GM12878 (cell line): ENCODE data around the gene COL8A2. TPM values are rescaled to one million over a fixed set of nuclear protein-coding genes. Genes with fewer than 3 reads are reported as not detected.

Experiments used
- BACH1 ChIP-seq: fragments of 450-650 bp; IDR thresholded peaks from 2 replicates; pipeline ENCODE4 v1.6.1; 2017; ENCODE audit warnings: mild to moderate bottlenecking, borderline replicate concordance
- NBN ChIP-seq: fragments of 450-650 bp; IDR thresholded peaks from 2 replicates; pipeline ENCODE4 v1.6.1; 2016
- RAD21 ChIP-seq: IDR thresholded peaks from 2 replicates; pipeline ENCODE4 v1.6.1; 2011; ENCODE audit warnings: mild to moderate bottlenecking, low read depth, low read length, moderate library complexity; ENCODE audit not compliant: insufficient read depth
- RB1 ChIP-seq: fragments of 450-650 bp; formaldehyde crosslinking; IDR thresholded peaks from 2 replicates; pipeline ENCODE4 v1.6.1; 2017; ENCODE audit warnings: mild to moderate bottlenecking, borderline replicate concordance
- RBBP5 ChIP-seq: fragments of 200-600 bp; sonication (generic); conservative IDR thresholded peaks from 2 replicates; pipeline ENCODE4 v1.6.1; 2016
- RELA ChIP-seq: fragments of 450-650 bp; IDR thresholded peaks from 2 replicates; pipeline ENCODE4 v1.8.0; 2014; ENCODE audit warnings: borderline replicate concordance; ENCODE audit not compliant: partially characterized antibody
- SIX5 ChIP-seq: IDR thresholded peaks from 2 replicates; pipeline ENCODE4 v1.6.1; 2011; ENCODE audit warnings: mild to moderate bottlenecking, low read depth, low read length, moderate library complexity; ENCODE audit not compliant: severe bottlenecking
- SMARCA5 ChIP-seq: fragments of 450-650 bp; IDR thresholded peaks from 2 replicates; pipeline ENCODE4 v1.6.1; 2017; ENCODE audit warnings: mild to moderate bottlenecking
- STAT1 ChIP-seq: fragments of 450-650 bp; conservative IDR thresholded peaks from 2 replicates; pipeline ENCODE4 v1.6.1; 2014; ENCODE audit warnings: antibody characterized with exemption, mild to moderate bottlenecking
- YBX1 ChIP-seq: fragments of 450-650 bp; IDR thresholded peaks from 2 replicates; pipeline ENCODE4 v1.6.1; 2016; ENCODE audit warnings: antibody characterized with exemption
- ZNF274 ChIP-seq: IDR thresholded peaks from one replicate; pipeline ENCODE4 v1.8.0; 2011; ENCODE audit not compliant: insufficient read length, insufficient read depth
- ZSCAN29 ChIP-seq: fragments of 450-650 bp; IDR thresholded peaks from 2 replicates; pipeline ENCODE4 v1.6.1; 2017; ENCODE audit warnings: mild to moderate bottlenecking, moderate library complexity
- polyA plus RNA-seq, 11 experiments: library from polyadenylated mRNA; depleted of rRNA in 4 of 11; unstranded in 6 of 11; stranded (reverse) in 5 of 11; fragments of >200 nt; fragmentation: Nextera tagmentation in 4 of 11; fragmentation: Illumina TruSeq in 1 of 11; extraction: Ambion mirVana in 4 of 11; extraction: Trizol in 1 of 11; gene quantifications; 1 replicate in 1 of 11; 2 replicates in 10 of 11; pipeline versions ENCODE4 v1.2.1 to v1.2.3, GENCODE V29; 2011 to 2016; ENCODE audit warnings: inconsistent platforms in 2 of 11, missing spikeins in 2 of 11, low read depth in 1 of 11
- total RNA-seq, 4 experiments: library from RNA; depleted of rRNA in 3 of 4; stranded (reverse); fragments of >200 nt in 3 of 4; fragmentation: Illumina TruSeq in 1 of 4; extraction: Trizol in 1 of 4; gene quantifications; 2 replicates each; pipeline versions ENCODE4 v1.2.1 to v1.2.3, GENCODE V29; 2013 to 2021
- TF ChIP-seq, protein P1 (sequence below): fragments of 450-650 bp; IDR thresholded peaks from 2 replicates; pipeline ENCODE4 v1.6.1; 2014; ENCODE audit warnings: mild to moderate bottlenecking
- TF ChIP-seq, protein P2 (sequence below): fragments of 450-650 bp; IDR thresholded peaks from 2 replicates; pipeline ENCODE4 v1.6.1; 2017; ENCODE audit warnings: mild to moderate bottlenecking, moderate library complexity
- TF ChIP-seq, protein P3 (sequence below): IDR thresholded peaks from 2 replicates; pipeline ENCODE4 v1.6.1; 2011; ENCODE audit warnings: borderline replicate concordance, low read depth, mild to moderate bottlenecking, moderate library complexity, mixed read lengths, low read length; ENCODE audit not compliant: insufficient read depth; ENCODE audit errors: extremely low read length
- TF ChIP-seq, protein P4 (sequence below): fragments of 450-650 bp; formaldehyde crosslinking; IDR thresholded peaks from 2 replicates; pipeline ENCODE4 v1.5.0; 2022; ENCODE audit warnings: mild to moderate bottlenecking, missing genetic modification characterization
- TF ChIP-seq, protein P5 (sequence below): IDR thresholded peaks from 2 replicates; pipeline ENCODE4 v1.6.1; 2012; ENCODE audit warnings: low read depth, low read length, improper control_type of control experiment

The COL8A2 gene
- total and polyA plus RNA-seq, 10 of the 15 experiments (the other 5 are each of a cell fraction or from before 2014, with no cell fraction given) = 0.01 TPM; not detected in 9

DNA sequence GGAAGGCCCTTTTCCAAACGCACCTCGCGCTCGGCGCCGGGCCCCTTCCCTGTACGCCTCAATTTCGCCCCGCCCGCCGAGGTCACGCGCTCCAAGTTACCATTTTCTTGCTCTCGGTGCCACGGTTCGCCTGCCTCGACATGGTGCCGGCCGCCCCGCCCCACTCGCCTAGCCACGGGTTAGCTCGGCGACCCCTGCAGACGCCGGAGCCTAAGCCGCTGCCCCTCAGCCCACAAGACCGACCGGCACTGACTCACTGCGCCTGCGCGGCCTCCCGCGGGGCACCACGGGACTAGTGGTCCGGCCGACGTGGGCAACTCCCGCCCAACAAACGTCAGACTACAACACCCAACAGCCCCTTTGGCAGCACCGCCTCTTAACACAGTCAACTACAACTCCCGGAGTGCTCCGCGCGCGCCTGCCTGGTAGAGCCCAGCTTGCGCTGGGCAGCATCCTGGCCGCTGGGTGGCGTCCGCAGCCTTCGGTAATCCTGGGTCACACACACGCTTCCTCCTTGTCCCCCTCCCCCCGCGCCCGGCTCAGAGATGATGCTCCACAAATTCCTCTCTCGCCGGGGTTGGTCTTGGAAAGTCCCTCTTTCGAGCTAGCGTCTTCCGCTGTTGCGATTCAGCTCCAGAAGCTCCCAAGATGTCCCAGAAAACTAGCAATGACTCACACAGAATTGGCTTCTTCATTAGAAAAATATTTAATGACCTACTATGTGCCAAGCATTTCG lies 24.4 kb upstream of the COL8A2 start, which contains the start of gene TRAPPC3 (continued):
- TF ChIP-seq ZSCAN29 = no peak
- peak; percentile 98 for TF ChIP-seq RELA
- peak; percentile 74 for TF ChIP-seq NBN
- TF ChIP-seq SMARCA5 = 0 out of 2 replicates have a peak, but pooled peaks have one; percentile 10
- TF ChIP-seq STAT1 = peak; percentile 87; the same call in 1 of the 2 replicates
- TF ChIP-seq, protein P1, sequence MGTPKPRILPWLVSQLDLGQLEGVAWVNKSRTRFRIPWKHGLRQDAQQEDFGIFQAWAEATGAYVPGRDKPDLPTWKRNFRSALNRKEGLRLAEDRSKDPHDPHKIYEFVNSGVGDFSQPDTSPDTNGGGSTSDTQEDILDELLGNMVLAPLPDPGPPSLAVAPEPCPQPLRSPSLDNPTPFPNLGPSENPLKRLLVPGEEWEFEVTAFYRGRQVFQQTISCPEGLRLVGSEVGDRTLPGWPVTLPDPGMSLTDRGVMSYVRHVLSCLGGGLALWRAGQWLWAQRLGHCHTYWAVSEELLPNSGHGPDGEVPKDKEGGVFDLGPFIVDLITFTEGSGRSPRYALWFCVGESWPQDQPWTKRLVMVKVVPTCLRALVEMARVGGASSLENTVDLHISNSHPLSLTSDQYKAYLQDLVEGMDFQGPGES = no peak
- TF ChIP-seq RBBP5 = no peak
- peak; percentile 98 for TF ChIP-seq SIX5
- peak; percentile 93 for TF ChIP-seq RAD21
- peak; percentile 82; the same call in 1 of the 2 replicates for TF ChIP-seq RB1
- TF ChIP-seq, protein P2, sequence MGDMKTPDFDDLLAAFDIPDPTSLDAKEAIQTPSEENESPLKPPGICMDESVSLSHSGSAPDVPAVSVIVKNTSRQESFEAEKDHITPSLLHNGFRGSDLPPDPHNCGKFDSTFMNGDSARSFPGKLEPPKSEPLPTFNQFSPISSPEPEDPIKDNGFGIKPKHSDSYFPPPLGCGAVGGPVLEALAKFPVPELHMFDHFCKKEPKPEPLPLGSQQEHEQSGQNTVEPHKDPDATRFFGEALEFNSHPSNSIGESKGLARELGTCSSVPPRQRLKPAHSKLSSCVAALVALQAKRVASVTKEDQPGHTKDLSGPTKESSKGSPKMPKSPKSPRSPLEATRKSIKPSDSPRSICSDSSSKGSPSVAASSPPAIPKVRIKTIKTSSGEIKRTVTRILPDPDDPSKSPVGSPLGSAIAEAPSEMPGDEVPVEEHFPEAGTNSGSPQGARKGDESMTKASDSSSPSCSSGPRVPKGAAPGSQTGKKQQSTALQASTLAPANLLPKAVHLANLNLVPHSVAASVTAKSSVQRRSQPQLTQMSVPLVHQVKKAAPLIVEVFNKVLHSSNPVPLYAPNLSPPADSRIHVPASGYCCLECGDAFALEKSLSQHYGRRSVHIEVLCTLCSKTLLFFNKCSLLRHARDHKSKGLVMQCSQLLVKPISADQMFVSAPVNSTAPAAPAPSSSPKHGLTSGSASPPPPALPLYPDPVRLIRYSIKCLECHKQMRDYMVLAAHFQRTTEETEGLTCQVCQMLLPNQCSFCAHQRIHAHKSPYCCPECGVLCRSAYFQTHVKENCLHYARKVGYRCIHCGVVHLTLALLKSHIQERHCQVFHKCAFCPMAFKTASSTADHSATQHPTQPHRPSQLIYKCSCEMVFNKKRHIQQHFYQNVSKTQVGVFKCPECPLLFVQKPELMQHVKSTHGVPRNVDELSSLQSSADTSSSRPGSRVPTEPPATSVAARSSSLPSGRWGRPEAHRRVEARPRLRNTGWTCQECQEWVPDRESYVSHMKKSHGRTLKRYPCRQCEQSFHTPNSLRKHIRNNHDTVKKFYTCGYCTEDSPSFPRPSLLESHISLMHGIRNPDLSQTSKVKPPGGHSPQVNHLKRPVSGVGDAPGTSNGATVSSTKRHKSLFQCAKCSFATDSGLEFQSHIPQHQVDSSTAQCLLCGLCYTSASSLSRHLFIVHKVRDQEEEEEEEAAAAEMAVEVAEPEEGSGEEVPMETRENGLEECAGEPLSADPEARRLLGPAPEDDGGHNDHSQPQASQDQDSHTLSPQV = peak; percentile 84
- TF ChIP-seq, protein P3, sequence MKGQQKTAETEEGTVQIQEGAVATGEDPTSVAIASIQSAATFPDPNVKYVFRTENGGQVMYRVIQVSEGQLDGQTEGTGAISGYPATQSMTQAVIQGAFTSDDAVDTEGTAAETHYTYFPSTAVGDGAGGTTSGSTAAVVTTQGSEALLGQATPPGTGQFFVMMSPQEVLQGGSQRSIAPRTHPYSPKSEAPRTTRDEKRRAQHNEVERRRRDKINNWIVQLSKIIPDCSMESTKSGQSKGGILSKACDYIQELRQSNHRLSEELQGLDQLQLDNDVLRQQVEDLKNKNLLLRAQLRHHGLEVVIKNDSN = peak; percentile 55
- no peak for TF ChIP-seq ZNF274
- TF ChIP-seq, protein P4, sequence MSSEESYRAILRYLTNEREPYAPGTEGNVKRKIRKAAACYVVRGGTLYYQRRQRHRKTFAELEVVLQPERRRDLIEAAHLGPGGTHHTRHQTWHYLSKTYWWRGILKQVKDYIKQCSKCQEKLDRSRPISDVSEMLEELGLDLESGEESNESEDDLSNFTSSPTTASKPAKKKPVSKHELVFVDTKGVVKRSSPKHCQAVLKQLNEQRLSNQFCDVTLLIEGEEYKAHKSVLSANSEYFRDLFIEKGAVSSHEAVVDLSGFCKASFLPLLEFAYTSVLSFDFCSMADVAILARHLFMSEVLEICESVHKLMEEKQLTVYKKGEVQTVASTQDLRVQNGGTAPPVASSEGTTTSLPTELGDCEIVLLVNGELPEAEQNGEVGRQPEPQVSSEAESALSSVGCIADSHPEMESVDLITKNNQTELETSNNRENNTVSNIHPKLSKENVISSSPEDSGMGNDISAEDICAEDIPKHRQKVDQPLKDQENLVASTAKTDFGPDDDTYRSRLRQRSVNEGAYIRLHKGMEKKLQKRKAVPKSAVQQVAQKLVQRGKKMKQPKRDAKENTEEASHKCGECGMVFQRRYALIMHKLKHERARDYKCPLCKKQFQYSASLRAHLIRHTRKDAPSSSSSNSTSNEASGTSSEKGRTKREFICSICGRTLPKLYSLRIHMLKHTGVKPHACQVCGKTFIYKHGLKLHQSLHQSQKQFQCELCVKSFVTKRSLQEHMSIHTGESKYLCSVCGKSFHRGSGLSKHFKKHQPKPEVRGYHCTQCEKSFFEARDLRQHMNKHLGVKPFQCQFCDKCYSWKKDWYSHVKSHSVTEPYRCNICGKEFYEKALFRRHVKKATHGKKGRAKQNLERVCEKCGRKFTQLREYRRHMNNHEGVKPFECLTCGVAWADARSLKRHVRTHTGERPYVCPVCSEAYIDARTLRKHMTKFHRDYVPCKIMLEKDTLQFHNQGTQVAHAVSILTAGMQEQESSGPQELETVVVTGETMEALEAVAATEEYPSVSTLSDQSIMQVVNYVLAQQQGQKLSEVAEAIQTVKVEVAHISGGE (CRISPR knock-in tag) = no peak; the same call in 1 of the 2 replicates
- TF ChIP-seq YBX1 = no peak
- TF ChIP-seq BACH1 = no peak
- TF ChIP-seq, protein P5, sequence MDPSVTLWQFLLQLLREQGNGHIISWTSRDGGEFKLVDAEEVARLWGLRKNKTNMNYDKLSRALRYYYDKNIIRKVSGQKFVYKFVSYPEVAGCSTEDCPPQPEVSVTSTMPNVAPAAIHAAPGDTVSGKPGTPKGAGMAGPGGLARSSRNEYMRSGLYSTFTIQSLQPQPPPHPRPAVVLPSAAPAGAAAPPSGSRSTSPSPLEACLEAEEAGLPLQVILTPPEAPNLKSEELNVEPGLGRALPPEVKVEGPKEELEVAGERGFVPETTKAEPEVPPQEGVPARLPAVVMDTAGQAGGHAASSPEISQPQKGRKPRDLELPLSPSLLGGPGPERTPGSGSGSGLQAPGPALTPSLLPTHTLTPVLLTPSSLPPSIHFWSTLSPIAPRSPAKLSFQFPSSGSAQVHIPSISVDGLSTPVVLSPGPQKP = no peak; the same call in 1 of the 2 replicates
